AG04450 (cell line): ENCODE results near the gene COX5A. TPM values are rescaled to one million over a fixed set of nuclear protein-coding genes. Genes with fewer than 3 reads are reported as not detected.
A peak's percentile ranks its signal among the peaks of the same experiment; 100 is the strongest.

Experiments
- CTCF ChIA-PET: fragments of 300-600, 350-600 bp; formaldehyde crosslinking; extraction: SDS; loops from one replicate; lab custom pipeline; 2022; ENCODE audit warnings: antibody characterized with exemption, inconsistent platforms; lab: Charles Lee
- POLR2A ChIA-PET: fragments of 350-600 bp; formaldehyde crosslinking; extraction: SDS; loops from one replicate; lab custom pipeline; 2021; ENCODE audit warnings: antibody characterized with exemption, inconsistent platforms; lab: Yijun Ruan, JAX
- DNase-seq: peaks from one replicate; pipeline ENCODE4 v3.0.0-alpha.2; 2011; ENCODE audit warnings: low read depth, low spot score
- H3K27ac ChIP-seq: one replicate; pipeline ENCODE4 v1.5.1; 2012; ENCODE audit warnings: low read depth, low read length, control low read depth
- H3K27me3 ChIP-seq: one replicate; pipeline ENCODE4 v1.6.0; 2012; ENCODE audit warnings: low read length; ENCODE audit not compliant: control insufficient read depth, insufficient read depth
- H3K4me3 ChIP-seq: 2 replicates; pipeline ENCODE4 v1.5.1; 2011; ENCODE audit warnings: mild to moderate bottlenecking, low read depth, low read length, control low read depth
- H3K9me3 ChIP-seq: 2 replicates; pipeline ENCODE4 v1.5.1; 2012; ENCODE audit warnings: low read length; ENCODE audit not compliant: control insufficient read depth, insufficient read depth
- polyA plus RNA-seq: library from polyadenylated mRNA; depleted of rRNA; stranded (reverse); fragments of >200 nt; gene quantifications from 2 replicates; pipeline ENCODE4 v1.2.3, GENCODE V29; 2011
- TF ChIP-seq, protein P1 (sequence below): IDR thresholded peaks from 2 replicates; pipeline ENCODE4 v1.5.1; 2011; ENCODE audit warnings: low read depth, low read length, control low read depth, inconsistent platforms

The COX5A gene
- polyA plus RNA-seq, 1 experiment = 147 TPM

DNA sequence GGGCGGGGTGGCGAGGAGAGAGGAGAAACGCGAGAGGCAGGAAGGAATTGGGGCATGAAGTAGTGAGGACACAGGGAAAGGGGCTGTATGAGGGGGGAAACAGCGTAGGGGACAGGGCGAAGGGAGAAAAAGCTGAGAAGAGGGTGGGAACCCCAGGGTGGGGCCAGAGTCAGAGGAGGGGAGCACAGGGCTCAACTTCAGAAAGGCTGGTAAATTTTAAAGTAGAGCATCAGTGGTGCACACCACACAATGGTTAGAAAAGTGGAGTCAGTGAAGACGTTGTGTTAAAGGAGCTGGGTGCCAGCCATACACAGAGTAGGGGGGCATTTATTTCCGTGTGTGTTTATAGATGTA lies 21.7 kb upstream of the COX5A start:
- ChIA-PET POLR2A (no interaction called here), CTCF (interaction anchor here (1.5 kb wide), 2 partner anchors 9 to 58 kb away, joined by 4 to 6 read pairs; no protein-coding TSS in a partner anchor)
- no peak overlapping the region for H3K4me3 ChIP-seq
- H3K9me3 ChIP-seq = peaks cover 4% of the 10 kb centered on the region; the same call in 1 of the 2 replicates
- TF ChIP-seq, protein P1, sequence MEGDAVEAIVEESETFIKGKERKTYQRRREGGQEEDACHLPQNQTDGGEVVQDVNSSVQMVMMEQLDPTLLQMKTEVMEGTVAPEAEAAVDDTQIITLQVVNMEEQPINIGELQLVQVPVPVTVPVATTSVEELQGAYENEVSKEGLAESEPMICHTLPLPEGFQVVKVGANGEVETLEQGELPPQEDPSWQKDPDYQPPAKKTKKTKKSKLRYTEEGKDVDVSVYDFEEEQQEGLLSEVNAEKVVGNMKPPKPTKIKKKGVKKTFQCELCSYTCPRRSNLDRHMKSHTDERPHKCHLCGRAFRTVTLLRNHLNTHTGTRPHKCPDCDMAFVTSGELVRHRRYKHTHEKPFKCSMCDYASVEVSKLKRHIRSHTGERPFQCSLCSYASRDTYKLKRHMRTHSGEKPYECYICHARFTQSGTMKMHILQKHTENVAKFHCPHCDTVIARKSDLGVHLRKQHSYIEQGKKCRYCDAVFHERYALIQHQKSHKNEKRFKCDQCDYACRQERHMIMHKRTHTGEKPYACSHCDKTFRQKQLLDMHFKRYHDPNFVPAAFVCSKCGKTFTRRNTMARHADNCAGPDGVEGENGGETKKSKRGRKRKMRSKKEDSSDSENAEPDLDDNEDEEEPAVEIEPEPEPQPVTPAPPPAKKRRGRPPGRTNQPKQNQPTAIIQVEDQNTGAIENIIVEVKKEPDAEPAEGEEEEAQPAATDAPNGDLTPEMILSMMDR = no peak
- H3K27ac ChIP-seq = no peak overlapping the region
- peaks cover 53% of the 10 kb centered on the region for H3K27me3 ChIP-seq
- DNase-seq = no peak

DNA sequence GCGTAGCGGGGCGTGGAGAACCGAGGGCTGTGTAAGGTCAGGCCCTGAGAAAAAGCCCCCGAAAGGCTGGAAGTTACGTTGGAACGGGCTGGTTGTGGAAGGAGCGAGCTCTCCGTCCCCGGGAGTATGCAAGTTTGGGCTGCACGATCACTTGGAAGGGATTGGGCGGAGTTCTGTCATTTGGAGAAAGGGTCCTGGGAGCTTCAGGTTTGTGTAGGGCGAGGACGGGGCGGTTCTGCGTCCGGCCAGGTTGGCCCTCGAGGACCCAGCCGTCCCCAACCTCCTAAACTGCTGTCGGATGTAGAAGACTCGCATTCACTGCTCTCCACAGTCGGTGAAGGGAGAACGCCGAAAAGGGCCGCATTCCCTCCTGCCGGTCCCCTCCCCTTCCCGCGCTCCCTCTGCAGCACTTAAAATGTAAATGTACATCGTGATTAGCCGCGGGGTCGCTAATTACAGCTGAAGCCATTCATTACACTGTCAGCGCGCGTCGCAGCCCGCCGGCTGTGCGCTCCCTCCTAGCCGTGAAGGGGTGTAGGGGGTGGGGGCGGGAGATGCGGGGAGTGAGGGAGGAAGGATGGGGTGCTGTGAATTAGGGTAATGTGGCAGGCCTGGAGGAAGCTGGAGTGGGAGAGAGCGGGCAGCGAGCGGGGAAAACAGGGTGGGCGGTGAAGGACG lies 21.2 kb upstream of the COX5A start:
- ChIA-PET POLR2A (no interaction called here), CTCF (interaction anchor here (1.5 kb wide), 1 partner anchor 9 kb away, joined by 6 read pairs; no protein-coding TSS in a partner anchor)
- DNase-seq = no peak

DNA sequence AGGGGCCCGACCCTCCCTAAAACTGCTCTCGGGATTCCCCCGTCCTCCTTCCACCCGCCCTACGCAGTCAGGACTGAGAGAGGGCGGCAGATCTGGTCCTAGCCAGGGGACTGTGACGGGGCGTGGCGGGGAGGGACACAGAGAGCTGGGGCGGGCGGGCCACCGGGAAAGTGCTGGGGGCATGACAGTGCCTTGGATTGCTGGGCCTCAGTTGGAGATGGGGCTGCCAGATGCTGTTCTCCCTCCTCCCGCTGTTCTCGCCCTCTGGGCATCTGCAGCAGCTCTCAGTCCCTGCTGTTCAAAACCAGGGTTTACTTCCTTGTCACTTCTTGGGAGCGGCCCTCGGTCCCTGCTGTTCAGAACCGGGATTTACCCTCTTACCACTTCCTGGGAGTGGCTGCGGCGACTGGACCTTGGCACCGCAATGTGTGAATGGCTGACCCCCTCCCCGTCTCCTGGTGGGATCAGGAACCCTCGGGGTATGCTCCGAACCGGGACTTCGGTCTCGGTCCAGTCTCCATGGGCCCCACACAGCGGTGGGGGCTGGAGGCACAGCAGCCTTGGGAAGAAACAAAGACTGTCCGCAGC lies 20.5 kb upstream of the COX5A start:
- ChIA-PET CTCF (no interaction called here), POLR2A (no interaction called here)
- Histone ChIP-seq H3K4me3 (no peak overlapping the region), H3K9me3 (peaks cover 4% of the 10 kb centered on the region; the same call in 1 of the 2 replicates), H3K27ac (no peak overlapping the region), H3K27me3 (peaks cover 53% of the 10 kb centered on the region)
- DNase-seq = no peak
- TF ChIP-seq, protein P1 = no peak

More for the DNA sequence above, 21.2 kb upstream of the COX5A start:
- Histone ChIP-seq H3K9me3 (peaks cover 4% of the 10 kb centered on the region; the same call in 1 of the 2 replicates), H3K4me3 (no peak overlapping the region), H3K27ac (no peak overlapping the region), H3K27me3 (peaks cover 53% of the 10 kb centered on the region)
- TF ChIP-seq, protein P1 = no peak

DNA sequence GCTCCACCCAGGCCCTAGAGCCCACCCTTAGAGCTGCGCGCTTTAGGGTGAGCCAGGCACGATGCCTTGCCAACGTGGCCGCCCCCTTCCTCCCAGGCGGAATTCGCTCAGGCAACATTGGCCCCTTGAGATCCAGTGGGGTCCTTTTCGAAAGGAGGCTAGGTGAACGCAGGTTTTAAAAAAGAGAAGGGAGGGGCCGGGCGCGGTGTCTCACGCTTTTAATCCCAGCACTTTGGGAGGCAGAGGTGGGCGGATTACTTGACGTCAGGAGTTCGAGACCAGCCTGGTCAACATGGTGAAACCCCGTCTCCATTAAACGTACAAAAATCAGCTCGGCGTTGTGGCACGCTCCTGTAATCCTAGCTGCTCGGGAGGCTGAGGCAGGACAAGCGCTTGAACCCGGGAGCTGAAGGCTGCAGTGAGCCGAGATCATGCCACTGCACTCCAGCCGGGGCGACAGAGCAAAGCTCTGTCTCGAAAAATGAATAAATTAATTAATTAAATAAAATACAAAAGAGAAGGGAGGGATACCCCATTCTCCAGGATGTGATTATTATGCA lies 19.7 kb upstream of the COX5A start:
- Histone ChIP-seq H3K9me3 (peaks cover 4% of the 10 kb centered on the region; the same call in 1 of the 2 replicates), H3K4me3 (peak overlapping the region; percentile 55), H3K27me3 (peaks cover 48% of the 10 kb centered on the region), H3K27ac (no peak overlapping the region)
- ChIA-PET POLR2A (no interaction called here), CTCF (interaction anchor here (0.6 to 1.5 kb wide), 3 partner anchors 58 to 189 kb away, joined by 3 to 4 read pairs (median 4); no protein-coding TSS in a partner anchor)
- TF ChIP-seq, protein P1 = no peak
- no peak for DNase-seq
